ENCODE results near the gene TMEM86A. TPM values are rescaled to one million over a fixed set of nuclear protein-coding genes. Genes with fewer than 3 reads are reported as not detected.

TMEM86A gene
- total RNA-seq, 4 donors from 2014 or later, result 5.4 to 11.0 (median 6.8) TPM

DNA sequence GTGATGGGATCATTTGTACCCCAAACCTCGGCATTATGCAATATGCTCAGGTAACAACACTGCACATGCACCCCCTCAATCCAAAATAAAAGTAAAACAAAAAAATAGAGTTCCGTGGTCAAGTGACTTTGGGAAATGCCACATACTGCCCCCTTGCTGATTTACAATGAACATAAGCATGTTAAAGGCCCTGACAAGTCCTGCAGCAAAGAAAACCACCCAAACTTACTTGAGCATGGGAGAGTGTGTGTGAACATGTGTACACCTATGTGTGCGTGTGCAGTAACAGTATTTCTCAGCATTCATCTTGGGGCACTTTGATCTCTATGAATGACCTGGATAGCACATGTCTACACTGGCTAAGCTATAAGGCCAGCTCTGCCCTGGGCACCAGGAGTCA is 43.2 kb downstream of the TMEM86A start:
- no peak for DNase-seq (ENCODE audit: low spot score in 2 of 2)
- Histone ChIP-seq H3K9me3 (no peaks in the 10 kb centered on the region), H3K36me3 (no peaks in the 10 kb centered on the region), H3K27ac (no peak overlapping the region), H3K4me3 (no peak overlapping the region), H3K4me1 (no peaks in the 10 kb centered on the region), H3K27me3 (no peaks in the 10 kb centered on the region)
- TF ChIP-seq, protein P1, sequence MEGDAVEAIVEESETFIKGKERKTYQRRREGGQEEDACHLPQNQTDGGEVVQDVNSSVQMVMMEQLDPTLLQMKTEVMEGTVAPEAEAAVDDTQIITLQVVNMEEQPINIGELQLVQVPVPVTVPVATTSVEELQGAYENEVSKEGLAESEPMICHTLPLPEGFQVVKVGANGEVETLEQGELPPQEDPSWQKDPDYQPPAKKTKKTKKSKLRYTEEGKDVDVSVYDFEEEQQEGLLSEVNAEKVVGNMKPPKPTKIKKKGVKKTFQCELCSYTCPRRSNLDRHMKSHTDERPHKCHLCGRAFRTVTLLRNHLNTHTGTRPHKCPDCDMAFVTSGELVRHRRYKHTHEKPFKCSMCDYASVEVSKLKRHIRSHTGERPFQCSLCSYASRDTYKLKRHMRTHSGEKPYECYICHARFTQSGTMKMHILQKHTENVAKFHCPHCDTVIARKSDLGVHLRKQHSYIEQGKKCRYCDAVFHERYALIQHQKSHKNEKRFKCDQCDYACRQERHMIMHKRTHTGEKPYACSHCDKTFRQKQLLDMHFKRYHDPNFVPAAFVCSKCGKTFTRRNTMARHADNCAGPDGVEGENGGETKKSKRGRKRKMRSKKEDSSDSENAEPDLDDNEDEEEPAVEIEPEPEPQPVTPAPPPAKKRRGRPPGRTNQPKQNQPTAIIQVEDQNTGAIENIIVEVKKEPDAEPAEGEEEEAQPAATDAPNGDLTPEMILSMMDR (IDR thresholded peaks at IDR 0.05), result no peak
- no peak for TF ChIP-seq POLR2A (IDR thresholded peaks at IDR 0.05)
- TF ChIP-seq EP300 (IDR thresholded peaks at IDR 0.05), result no peak
- WGBS, 2 donors, result 88 to 92% methylated on average over 3 of the region's 3 CpGs

DNA sequence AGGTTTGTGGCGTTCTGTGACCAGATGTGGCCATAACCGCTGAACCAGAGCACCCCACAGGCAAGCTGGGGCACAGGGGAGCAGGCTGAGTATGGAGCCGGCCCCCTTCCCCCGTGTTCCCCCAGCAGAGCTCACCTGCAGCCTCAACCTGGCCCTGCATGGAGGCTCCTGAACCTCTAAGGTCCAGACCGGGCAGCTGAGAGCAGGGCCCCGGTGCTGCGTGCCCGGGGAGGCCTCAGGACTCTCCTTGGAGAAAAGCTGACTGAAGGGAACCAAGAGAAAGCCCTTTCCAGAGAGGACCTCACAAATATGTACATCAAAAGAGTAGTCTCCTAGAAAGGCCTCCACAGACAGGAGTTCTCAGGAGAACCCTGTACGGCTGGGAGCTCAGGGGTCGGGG is 44.8 kb downstream of the TMEM86A start:
- no peak for DNase-seq (ENCODE audit: low spot score in 2 of 2)
- Histone ChIP-seq H3K36me3 (no peaks in the 10 kb centered on the region), H3K4me1 (no peaks in the 10 kb centered on the region), H3K9me3 (no peaks in the 10 kb centered on the region), H3K27me3 (no peaks in the 10 kb centered on the region), H3K4me3 (no peak overlapping the region), H3K27ac (no peak overlapping the region)
- TF ChIP-seq POLR2A (IDR thresholded peaks at IDR 0.05) (no peak), EP300 (IDR thresholded peaks at IDR 0.05) (no peak)
- TF ChIP-seq, protein P1 (IDR thresholded peaks at IDR 0.05), result no peak
- 83 to 87% methylated on average over 10 of the region's 10 CpGs for WGBS, 2 donors

DNA sequence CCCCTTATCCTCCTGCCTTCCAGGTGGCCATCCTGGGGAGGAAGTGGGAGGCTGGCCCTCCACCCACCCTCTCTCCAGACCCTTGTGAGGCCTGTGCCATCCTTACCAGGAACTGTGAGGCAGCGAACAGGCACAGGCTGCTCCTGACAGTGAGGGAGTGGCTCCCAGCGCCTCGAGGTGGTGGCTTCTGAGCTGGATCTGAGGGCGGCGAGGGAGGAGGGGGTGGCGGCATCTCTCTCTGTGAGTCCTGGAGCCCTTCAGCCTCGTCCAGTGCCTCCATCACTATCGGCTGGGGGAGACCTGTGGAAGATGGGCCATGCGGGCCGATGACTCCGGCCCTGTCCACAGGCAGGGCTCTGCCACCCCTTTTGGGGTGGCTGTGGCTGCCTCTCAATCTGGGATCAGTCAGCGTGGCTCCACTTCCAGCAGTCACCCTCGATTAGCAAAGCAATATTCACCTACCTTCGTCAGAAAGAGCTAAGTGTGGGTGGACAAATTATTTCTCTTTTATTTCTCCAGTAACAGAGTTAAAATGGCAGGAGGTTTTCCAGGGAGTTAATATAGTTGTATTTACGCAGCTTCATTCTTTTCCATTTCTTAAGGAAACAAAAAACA is 45.4 kb downstream of the TMEM86A start:
- Histone ChIP-seq H3K9me3 (no peaks in the 10 kb centered on the region), H3K4me1 (no peaks in the 10 kb centered on the region), H3K27ac (no peak overlapping the region), H3K27me3 (no peaks in the 10 kb centered on the region), H3K4me3 (no peak overlapping the region), H3K36me3 (no peaks in the 10 kb centered on the region)
- no peak for DNase-seq (ENCODE audit: low spot score in 2 of 2)
- WGBS, 2 donors, result 72 to 75% methylated on average over 8 to 15 of the region's 15 CpGs
- no peak for TF ChIP-seq POLR2A (IDR thresholded peaks at IDR 0.05)
- TF ChIP-seq, protein P1 (IDR thresholded peaks at IDR 0.05), result no peak
- TF ChIP-seq EP300 (IDR thresholded peaks at IDR 0.05), result no peak

DNA sequence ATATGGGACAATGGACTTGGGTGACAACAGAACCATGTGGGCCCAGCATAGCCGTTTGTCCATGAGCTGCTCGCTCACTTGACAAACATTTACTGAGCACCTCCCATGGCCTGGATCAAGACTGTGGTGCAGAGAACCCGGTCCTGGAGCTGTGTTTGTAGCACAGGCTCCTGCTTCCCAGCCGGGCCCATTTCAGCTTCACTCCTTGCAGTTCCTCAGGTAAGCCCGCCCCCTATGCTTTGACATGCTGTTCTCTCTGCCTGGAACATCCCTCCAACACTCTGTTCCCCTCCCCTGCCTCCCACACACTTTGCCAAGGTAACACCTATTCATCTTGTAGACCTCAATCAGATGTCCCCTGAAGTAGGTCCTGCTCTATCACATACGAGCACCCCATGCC is 46.7 kb downstream of the TMEM86A start:
- DNase-seq (ENCODE audit: low spot score in 2 of 2), result no peak
- H3K27ac ChIP-seq, result no peak overlapping the region
- no peaks in the 10 kb centered on the region for H3K36me3 ChIP-seq
- H3K4me1 ChIP-seq, result peaks cover 0 to 11% (median 2%) of the 10 kb centered on the region in 4 donors
- no peaks in the 10 kb centered on the region for H3K27me3 ChIP-seq
- no peaks in the 10 kb centered on the region for H3K9me3 ChIP-seq
- H3K4me3 ChIP-seq, result no peak overlapping the region
- TF ChIP-seq EP300 (IDR thresholded peaks at IDR 0.05), result no peak
- no peak for TF ChIP-seq POLR2A (IDR thresholded peaks at IDR 0.05)
- TF ChIP-seq, protein P1 (IDR thresholded peaks at IDR 0.05), result no peak
- 84 to 90% methylated on average over 6 of the region's 6 CpGs for WGBS, 2 donors

DNA sequence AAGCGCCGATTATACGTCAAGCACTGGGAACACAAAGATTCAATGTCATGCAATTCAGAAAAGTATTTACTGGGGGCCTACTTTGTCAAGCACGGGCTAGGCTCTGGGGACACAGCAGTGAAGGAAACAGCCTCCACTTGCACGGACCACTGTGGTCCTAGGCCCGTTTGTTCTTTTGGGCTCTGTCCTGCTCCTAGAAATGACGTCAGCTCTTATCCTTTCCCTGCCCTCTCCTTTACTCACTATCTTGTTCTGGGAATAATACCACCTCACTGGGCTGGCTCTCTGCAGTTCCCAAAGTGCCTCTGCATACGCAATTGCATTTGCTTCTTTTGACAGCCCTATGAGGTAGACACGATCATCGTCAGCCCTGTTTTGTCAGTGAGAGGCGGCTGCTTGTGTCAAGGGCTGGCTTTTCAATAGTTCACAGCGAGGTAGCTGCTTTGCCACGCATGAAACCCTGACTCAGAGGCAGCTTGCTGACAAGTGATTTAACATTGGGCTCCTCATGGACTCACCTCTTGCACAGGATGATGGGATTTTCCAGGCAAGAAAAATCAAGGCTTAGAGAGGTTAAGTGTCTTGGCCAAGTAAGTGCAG is 50.3 kb downstream of the TMEM86A start:
- H3K4me3 ChIP-seq, result no peak overlapping the region
- no peak overlapping the region for H3K27ac ChIP-seq
- no peaks in the 10 kb centered on the region for H3K27me3 ChIP-seq
- TF ChIP-seq EP300 (IDR thresholded peaks at IDR 0.05) (no peak), POLR2A (IDR thresholded peaks at IDR 0.05) (no peak)
- TF ChIP-seq, protein P1 (IDR thresholded peaks at IDR 0.05), result no peak
- 86 to 89% methylated on average over 13 of the region's 13 CpGs for WGBS, 2 donors
- H3K36me3 ChIP-seq, result no peaks in the 10 kb centered on the region
- no peaks in the 10 kb centered on the region for H3K9me3 ChIP-seq
- peaks cover 0 to 25% (median 3%) of the 10 kb centered on the region in 4 donors for H3K4me1 ChIP-seq
- DNase-seq (ENCODE audit: low spot score in 2 of 2), result no peak
